Activated CD4-positive, alpha-beta T cell treated with anti-CD3 and anti-CD28 coated beads for 36 hours (primary cell): ENCODE data around the gene EGR4. TPM values are rescaled to one million over a fixed set of nuclear protein-coding genes. Genes with fewer than 3 reads are reported as not detected.
A peak's percentile ranks its signal among the peaks of the same experiment; 100 is the strongest.

Experiments used
- ATAC-seq: fragments of 200-7000 bp; cut with Tn5 transposase; one replicate; pipeline ENCODE4 v1.10.0; 2021; ENCODE audit warnings: mild to moderate bottlenecking, moderate library complexity
- CTCF ChIA-PET: fragments of 350-600 bp; sonication (Branson Sonifier 250); formaldehyde crosslinking; loops from one replicate; lab custom pipeline; 2021; ENCODE audit warnings: antibody characterized with exemption; lab: Charles Lee
- POLR2A ChIA-PET: fragments of 350-600 bp; sonication (Branson Sonifier 250); formaldehyde crosslinking; loops from one replicate; lab custom pipeline; 2021; ENCODE audit warnings: antibody characterized with exemption, inconsistent platforms; lab: Charles Lee
- DNase-seq: peaks from one replicate; pipeline ENCODE4 v3.0.0-alpha.2; 2020
- H3K27ac Mint-ChIP-seq: one replicate; pipeline ENCODE4 v1.8.0; 2021; ENCODE audit warnings: mixed read lengths
- H3K27me3 Mint-ChIP-seq: one replicate; pipeline ENCODE4 v1.8.0; 2021; ENCODE audit warnings: mixed read lengths
- H3K36me3 Mint-ChIP-seq: one replicate; pipeline ENCODE4 v1.8.0; 2021; ENCODE audit warnings: low read depth, mixed read lengths
- H3K4me1 Mint-ChIP-seq: one replicate; pipeline ENCODE4 v1.8.0; 2021; ENCODE audit warnings: mixed read lengths
- H3K4me3 Mint-ChIP-seq: one replicate; pipeline ENCODE4 v1.8.0; 2021; ENCODE audit warnings: mild to moderate bottlenecking, moderate library complexity, mixed read lengths
- H3K9me3 Mint-ChIP-seq: one replicate; pipeline ENCODE4 v1.8.0; 2021; ENCODE audit warnings: low read depth, mixed read lengths
- intact Hi-C, 2 experiments: fragments of 100-400 bp; cut with DNase I in 1 of 2; cut with micrococcal nuclease in 1 of 2; formaldehyde crosslinking; loops; one replicate each; pipeline versions ENCODE4 v1.14.2 to v1.15.1; 2022 to 2024; cut with DNase I, micrococcal nuclease
- total RNA-seq, 2 experiments: library from RNA; stranded (reverse); gene quantifications; one replicate each; pipeline ENCODE4 v1.2.3, GENCODE V29; 2021

The EGR4 gene
- total RNA-seq, 2 experiments from 2014 or later: 0.18 to 0.41 TPM

GRCh38 chr2:73244580-73244979 is 48.8 kb downstream of the EGR4 start:
- peaks cover 16% of the 10 kb centered on the region for H3K4me1 Mint-ChIP-seq
- H3K27me3 Mint-ChIP-seq: no peaks in the 10 kb centered on the region
- peaks cover 73% of the 10 kb centered on the region for H3K36me3 Mint-ChIP-seq
- no peak overlapping the region for H3K4me3 Mint-ChIP-seq
- DNase-seq (no peak), ATAC-seq (peak; percentile 69)
- ChIA-PET POLR2A (interaction anchor here (1.0 to 1.6 kb wide), 3 partner anchors 10 to 12 kb away, joined by 4 to 5 read pairs (median 5); partner anchors contain the start of genes CCT7 and PRADC1), CTCF (interaction anchor here (0.8 to 1.2 kb wide), 6 partner anchors 9 to 377 kb away, joined by 3 to 7 read pairs (median 3); no protein-coding TSS in a partner anchor)
- no peaks in the 10 kb centered on the region for H3K9me3 Mint-ChIP-seq
- intact Hi-C loops: no loop called here
- H3K27ac Mint-ChIP-seq: peak overlapping the region; percentile 32

GRCh38 chr2:73243884-73244570 is 49.3 kb downstream of the EGR4 start:
- intact Hi-C loops: no loop called here
- H3K4me3 Mint-ChIP-seq: no peak overlapping the region
- peaks cover 73% of the 10 kb centered on the region for H3K36me3 Mint-ChIP-seq
- no peak for DNase-seq
- no peaks in the 10 kb centered on the region for H3K9me3 Mint-ChIP-seq
- ATAC-seq: no peak
- POLR2A ChIA-PET: interaction anchor here (1.0 to 1.6 kb wide), 3 partner anchors 10 to 11 kb away, joined by 4 to 5 read pairs (median 5); partner anchors contain the start of genes CCT7 and PRADC1
- H3K4me1 Mint-ChIP-seq: peaks cover 22% of the 10 kb centered on the region
- CTCF ChIA-PET: interaction anchor here (0.9 to 1.2 kb wide), 5 partner anchors 8 to 376 kb away, joined by 3 to 7 read pairs (median 3); no protein-coding TSS in a partner anchor
- no peaks in the 10 kb centered on the region for H3K27me3 Mint-ChIP-seq
- H3K27ac Mint-ChIP-seq: peak overlapping the region; percentile 70

Other genes with a start within 250 kb of the EGR4 start
- 1 to 10 TPM; 4.5 to 6.2 TPM for gene SFXN5, start 221.8 kb downstream of the EGR4 start, total RNA-seq
- gene RAB11FIP5, start 180.6 kb downstream of the EGR4 start, total RNA-seq: 10 to 100 TPM; 16.4 to 16.5 TPM
- not detected for gene NOTO, start 91.0 kb downstream of the EGR4 start, total RNA-seq
- gene SMYD5, start 79.3 kb downstream of the EGR4 start, total RNA-seq: 10 to 100 TPM; 47.0 to 50.5 TPM
- gene PRADC1, start 60.3 kb downstream of the EGR4 start, total RNA-seq: 10 to 100 TPM; 11.8 to 12.1 TPM
- 100 to 1,000 TPM; 637 to 774 TPM for gene CCT7, start 59.2 kb downstream of the EGR4 start, total RNA-seq
- 10 to 100 TPM; 27.7 to 29.5 TPM for gene FBXO41, start 9.1 kb downstream of the EGR4 start, total RNA-seq
- 10 to 100 TPM; 19.2 to 24.0 TPM for gene ALMS1, start 92.3 kb upstream of the EGR4 start, total RNA-seq